ENCODE results near the gene PKNOX2. TPM values are rescaled to one million over a fixed set of nuclear protein-coding genes. Genes with fewer than 3 reads are reported as not detected.

PKNOX2 gene
- total RNA-seq, 1 experiment from 2014 or later = not detected

DNA sequence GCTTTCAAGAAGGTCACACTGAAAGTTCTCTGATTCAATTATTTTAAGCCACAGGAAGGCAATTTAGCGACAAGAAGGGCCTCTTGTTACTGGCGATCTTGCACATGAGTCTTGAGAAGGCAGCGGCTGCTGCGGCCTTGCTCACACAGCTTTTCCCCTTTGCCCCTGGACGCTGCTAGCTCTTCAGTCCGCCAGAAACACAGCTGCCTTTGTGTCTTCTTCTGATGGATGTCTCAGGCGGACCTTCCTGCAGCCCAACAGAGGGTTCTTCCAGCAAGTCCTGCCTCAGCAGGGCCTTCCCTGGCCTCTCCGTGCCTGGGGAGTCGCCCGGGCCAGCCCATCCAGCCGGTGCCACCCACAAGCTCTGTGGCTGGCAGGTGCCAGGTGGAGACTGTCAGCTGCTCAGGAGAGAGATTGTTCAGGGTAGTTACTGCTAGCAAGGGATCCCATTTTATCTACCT is 59.4 kb downstream of the PKNOX2 start:
- CTCF ChIA-PET = no interaction called here
- intact Hi-C loops (cut with micrococcal nuclease; ENCODE audit: unreplicated experiment) = no loop called here
- H3K27ac Mint-ChIP-seq (ENCODE audit: unreplicated experiment) = no peak overlapping the region
- H3K36me3 Mint-ChIP-seq (ENCODE audit: insufficient read depth, unreplicated experiment) = no peaks in the 10 kb centered on the region
- no peak for TF ChIP-seq CTCF (IDR thresholded peaks at IDR 0.05; ENCODE audit: unreplicated experiment)
- H3K9me3 Mint-ChIP-seq (ENCODE audit: low read depth, unreplicated experiment) = no peaks in the 10 kb centered on the region
- no peaks in the 10 kb centered on the region for H3K4me1 Mint-ChIP-seq (ENCODE audit: low read depth, unreplicated experiment)
- peaks cover 80% of the 10 kb centered on the region for H3K27me3 Mint-ChIP-seq (ENCODE audit: unreplicated experiment)
- DNase-seq = no peak
- no peak overlapping the region for H3K4me3 Mint-ChIP-seq (ENCODE audit: low read depth, unreplicated experiment)
- no TSS peak for BruUV-seq (replicated peaks)

DNA sequence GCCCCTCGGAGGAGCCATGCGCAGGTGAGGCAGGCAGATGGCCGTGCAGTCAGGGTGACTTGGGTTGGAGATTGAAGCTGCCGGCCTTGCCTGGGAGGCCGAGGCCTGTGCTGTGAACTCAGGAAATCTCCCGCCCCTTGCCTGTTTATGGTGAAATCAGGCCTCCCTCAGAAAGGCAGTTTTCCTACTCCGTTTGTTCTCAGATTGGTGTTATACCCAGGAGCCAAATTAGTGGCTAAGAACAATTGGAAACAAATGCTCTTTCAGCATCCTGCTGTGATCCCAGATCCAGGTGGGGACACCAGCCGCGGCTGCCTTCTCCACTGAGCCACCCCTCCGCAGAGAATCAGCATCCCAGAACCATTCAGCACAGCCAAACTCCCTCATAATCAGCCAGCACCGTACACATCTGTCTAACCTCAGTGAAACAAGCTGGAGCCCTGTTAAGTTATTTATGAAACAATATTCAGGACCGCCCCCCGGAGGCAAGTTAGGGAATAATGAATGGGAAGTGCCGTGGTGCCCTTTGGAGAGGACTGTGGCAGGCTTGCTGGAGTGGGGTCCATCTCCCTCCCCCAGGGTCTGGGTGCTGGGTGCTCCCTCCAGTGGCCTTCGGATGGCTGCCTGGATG is 60.0 kb downstream of the PKNOX2 start:
- no peak overlapping the region for H3K27ac Mint-ChIP-seq (ENCODE audit: unreplicated experiment)
- BruUV-seq (replicated peaks) = no TSS peak
- no peaks in the 10 kb centered on the region for H3K4me1 Mint-ChIP-seq (ENCODE audit: low read depth, unreplicated experiment)
- no peak for TF ChIP-seq CTCF (IDR thresholded peaks at IDR 0.05; ENCODE audit: unreplicated experiment)
- no peaks in the 10 kb centered on the region for H3K9me3 Mint-ChIP-seq (ENCODE audit: low read depth, unreplicated experiment)
- intact Hi-C loops (cut with micrococcal nuclease; ENCODE audit: unreplicated experiment) = no loop called here
- no peak overlapping the region for H3K4me3 Mint-ChIP-seq (ENCODE audit: low read depth, unreplicated experiment)
- H3K36me3 Mint-ChIP-seq (ENCODE audit: insufficient read depth, unreplicated experiment) = no peaks in the 10 kb centered on the region
- H3K27me3 Mint-ChIP-seq (ENCODE audit: unreplicated experiment) = peaks cover 84% of the 10 kb centered on the region
- no peak for DNase-seq
- CTCF ChIA-PET = no interaction called here

GRCh38 chr11:125225401-125225800 is 60.9 kb downstream of the PKNOX2 start:
- H3K27ac Mint-ChIP-seq (ENCODE audit: unreplicated experiment) = no peak overlapping the region
- H3K4me3 Mint-ChIP-seq (ENCODE audit: low read depth, unreplicated experiment) = no peak overlapping the region
- no peak for DNase-seq
- CTCF ChIA-PET = no interaction called here
- intact Hi-C loops (cut with micrococcal nuclease; ENCODE audit: unreplicated experiment) = no loop called here
- no peaks in the 10 kb centered on the region for H3K36me3 Mint-ChIP-seq (ENCODE audit: insufficient read depth, unreplicated experiment)
- H3K27me3 Mint-ChIP-seq (ENCODE audit: unreplicated experiment) = peaks cover 83% of the 10 kb centered on the region
- BruUV-seq (replicated peaks) = no TSS peak
- TF ChIP-seq CTCF (IDR thresholded peaks at IDR 0.05; ENCODE audit: unreplicated experiment) = no peak
- no peaks in the 10 kb centered on the region for H3K4me1 Mint-ChIP-seq (ENCODE audit: low read depth, unreplicated experiment)
- no peaks in the 10 kb centered on the region for H3K9me3 Mint-ChIP-seq (ENCODE audit: low read depth, unreplicated experiment)

DNA sequence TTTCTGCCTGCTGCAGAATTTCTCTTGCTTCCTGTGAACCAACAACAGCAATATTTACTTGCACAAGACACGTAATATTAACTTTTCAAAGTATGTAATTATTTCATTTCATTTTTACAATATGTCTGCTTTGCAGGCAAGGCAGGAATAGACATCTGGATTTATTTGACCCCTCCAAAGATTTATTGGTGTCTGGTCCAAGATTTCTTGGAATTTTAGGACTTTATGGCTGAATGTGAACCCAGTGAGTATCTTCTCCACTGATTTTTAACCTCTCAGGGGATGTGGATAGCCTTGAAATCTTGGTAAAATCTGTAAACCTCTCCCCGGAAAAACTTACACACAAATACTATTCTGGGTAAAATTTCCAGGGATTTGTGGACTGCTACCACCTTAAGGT is 61.5 kb downstream of the PKNOX2 start:
- CTCF ChIA-PET = no interaction called here
- H3K4me1 Mint-ChIP-seq (ENCODE audit: low read depth, unreplicated experiment) = no peaks in the 10 kb centered on the region

More for the DNA sequence above, 61.5 kb downstream of the PKNOX2 start:
- Mint-ChIP-seq H3K36me3 (ENCODE audit: insufficient read depth, unreplicated experiment) (no peaks in the 10 kb centered on the region), H3K9me3 (ENCODE audit: low read depth, unreplicated experiment) (no peaks in the 10 kb centered on the region), H3K27ac (ENCODE audit: unreplicated experiment) (no peak overlapping the region), H3K4me3 (ENCODE audit: low read depth, unreplicated experiment) (no peak overlapping the region), H3K27me3 (ENCODE audit: unreplicated experiment) (peaks cover 81% of the 10 kb centered on the region)
- intact Hi-C loops (cut with micrococcal nuclease; ENCODE audit: unreplicated experiment) = no loop called here
- TF ChIP-seq CTCF (IDR thresholded peaks at IDR 0.05; ENCODE audit: unreplicated experiment) = no peak
- DNase-seq = no peak
- BruUV-seq (replicated peaks) = no TSS peak
